Neural cell (in vitro differentiated cells): Measurements from ENCODE around the gene TMEM174. TPM values are rescaled to one million over a fixed set of nuclear protein-coding genes. Genes with fewer than 3 reads are reported as not detected.

ENCODE experiments used
- H2AFZ ChIP-seq: fragments of 200-600, 300-800 bp; sonication (generic), shearing (Covaris generic); 2 replicates; pipeline ENCODE4 v1.6.0; 2014; ENCODE audit warnings: low read depth, mild to moderate bottlenecking, antibody characterized with exemption, low read length, moderate library complexity
- H3F3A ChIP-seq: fragments of 200-600 bp; shearing (Covaris generic); 2 replicates; pipeline ENCODE4 v1.6.1; 2016; ENCODE audit warnings: mild to moderate bottlenecking, moderate library complexity, mixed read lengths, antibody characterized with exemption, low read length; ENCODE audit not compliant: insufficient read depth, poor library complexity, severe bottlenecking
- H3K27ac ChIP-seq: fragments of 200-600, 300-800 bp; sonication (generic), shearing (Covaris generic); 2 replicates; pipeline ENCODE4 v1.5.1; 2014; ENCODE audit warnings: mild to moderate bottlenecking, low read length, moderate library complexity
- H3K27me3 ChIP-seq: fragments of 300-800, 200-600 bp; sonication (generic), shearing (Covaris generic); 2 replicates; pipeline ENCODE4 v1.6.0; 2014; ENCODE audit warnings: mild to moderate bottlenecking, low read depth, low read length, moderate library complexity; ENCODE audit not compliant: insufficient read depth
- H3K36me3 ChIP-seq: fragments of 300-800, 200-600 bp; sonication (generic), shearing (Covaris generic); 2 replicates; pipeline ENCODE4 v1.5.1; 2014; ENCODE audit warnings: mild to moderate bottlenecking, antibody characterized with exemption, low read length, moderate library complexity; ENCODE audit not compliant: insufficient read depth
- H3K4me2 ChIP-seq: fragments of 300-800, 200-600 bp; sonication (generic), shearing (Covaris generic); 2 replicates; pipeline ENCODE4 v1.6.0; 2014; ENCODE audit warnings: mild to moderate bottlenecking, low read length
- H3K4me3 ChIP-seq: fragments of 300-800, 200-600 bp; sonication (generic), shearing (Covaris generic); 2 replicates; pipeline ENCODE4 v1.5.1; 2014; ENCODE audit warnings: mild to moderate bottlenecking, low read length, moderate library complexity
- H3K79me2 ChIP-seq: fragments of 200-600 bp; shearing (Covaris generic); replicated peaks from 2 replicates; pipeline ENCODE4 v1.6.0; 2014; ENCODE audit warnings: mild to moderate bottlenecking, low read length, moderate library complexity; ENCODE audit not compliant: insufficient read depth
- H3K9ac ChIP-seq: fragments of 300-800, 200-600 bp; sonication (generic), shearing (Covaris generic); 2 replicates; pipeline ENCODE4 v1.6.1; 2016; ENCODE audit warnings: mild to moderate bottlenecking, low read length, mixed read lengths
- H3K9me2 ChIP-seq: fragments of 200-600 bp; shearing (Covaris generic); 2 replicates; pipeline ENCODE4 v1.6.1; 2016; ENCODE audit warnings: mild to moderate bottlenecking, low read length, mixed read lengths; ENCODE audit not compliant: insufficient read depth
- H3K9me3 ChIP-seq: fragments of 200-600, 300-800 bp; sonication (generic), shearing (Covaris generic); 2 replicates; pipeline ENCODE4 v1.6.1; 2016; ENCODE audit warnings: mild to moderate bottlenecking, mixed run types, low read length, moderate library complexity, mixed read lengths
- H4K20me1 ChIP-seq: fragments of 200-600 bp; shearing (Covaris generic); 2 replicates; pipeline ENCODE4 v1.6.1; 2016; ENCODE audit warnings: mild to moderate bottlenecking, mixed run types; ENCODE audit not compliant: insufficient read depth
- CTCF ChIP-seq: fragments of 450-650 bp; IDR thresholded peaks from 2 replicates; pipeline ENCODE4 v1.5.1; 2014; ENCODE audit warnings: antibody characterized with exemption, mild to moderate bottlenecking, moderate library complexity; ENCODE audit not compliant: poor library complexity, severe bottlenecking
- EP300 ChIP-seq: fragments of 450-650 bp; conservative IDR thresholded peaks from 2 replicates; pipeline ENCODE4 v1.6.1; 2014; ENCODE audit warnings: antibody characterized with exemption, mild to moderate bottlenecking, moderate library complexity; ENCODE audit not compliant: poor library complexity, severe bottlenecking
- EZH2 ChIP-seq: fragments of 200-600, 300-800 bp; shearing (Covaris generic), sonication (generic); IDR thresholded peaks from 2 replicates; pipeline ENCODE4 v1.6.1; 2014; ENCODE audit warnings: antibody characterized with exemption, low read length, borderline replicate concordance, mild to moderate bottlenecking; ENCODE audit not compliant: insufficient read depth, poor library complexity, severe bottlenecking
- MXI1 ChIP-seq: fragments of 450-650 bp; conservative IDR thresholded peaks from 2 replicates; pipeline ENCODE4 v1.6.1; 2014; ENCODE audit warnings: antibody characterized with exemption, mild to moderate bottlenecking; ENCODE audit not compliant: poor library complexity, severe bottlenecking
- POLR2AphosphoS5 ChIP-seq: IDR thresholded peaks from 2 replicates; pipeline ENCODE4 v1.6.1; 2012
- REST ChIP-seq: IDR thresholded peaks from 2 replicates; pipeline ENCODE4 v1.6.1; 2012; ENCODE audit warnings: borderline replicate concordance
- SMC3 ChIP-seq: fragments of 450-650 bp; conservative IDR thresholded peaks from 2 replicates; pipeline ENCODE4 v1.6.1; 2014; ENCODE audit warnings: antibody characterized with exemption, mild to moderate bottlenecking, moderate library complexity; ENCODE audit not compliant: poor library complexity
- TAF1 ChIP-seq: IDR thresholded peaks from 2 replicates; pipeline ENCODE4 v1.6.1; 2012; ENCODE audit warnings: low read depth
- polyA plus RNA-seq: library from polyadenylated mRNA; depleted of rRNA; stranded (reverse); fragments of >200 nt; gene quantifications from 2 replicates; pipeline ENCODE4 v1.2.3, GENCODE V29; 2014

The TMEM174 gene
- polyA plus RNA-seq, 1 donor from 2014 or later: not detected

GRCh38 chr5:73197637-73198257 lies 24.8 kb downstream of the TMEM174 start:
- TF ChIP-seq POLR2AphosphoS5: no peak
- TF ChIP-seq MXI1: no peak
- TF ChIP-seq SMC3: no peak
- TF ChIP-seq REST: no peak
- no peak for TF ChIP-seq EZH2
- no peak for TF ChIP-seq CTCF
- no peak overlapping the region for H3K4me2 ChIP-seq
- no peaks in the 10 kb centered on the region for H3K79me2 ChIP-seq
- H3K9me3 ChIP-seq: no peaks in the 10 kb centered on the region
- no peak overlapping the region for H3K4me3 ChIP-seq
- no peaks in the 10 kb centered on the region for H3K27me3 ChIP-seq
- H3K36me3 ChIP-seq: no peaks in the 10 kb centered on the region
- H3F3A ChIP-seq: no peaks in the 10 kb centered on the region
- H3K9ac ChIP-seq: no peak overlapping the region
- H3K9me2 ChIP-seq: no peaks in the 10 kb centered on the region
- H3K27ac ChIP-seq: no peak overlapping the region
- no peaks in the 10 kb centered on the region for H4K20me1 ChIP-seq
- no peak overlapping the region for H2AFZ ChIP-seq

GRCh38 chr5:73198833-73199592 lies 26.0 kb downstream of the TMEM174 start:
- H3K27me3 ChIP-seq: no peaks in the 10 kb centered on the region
- no peak overlapping the region for H3K9ac ChIP-seq
- no peak overlapping the region for H3K4me2 ChIP-seq
- no peaks in the 10 kb centered on the region for H4K20me1 ChIP-seq
- H3K4me3 ChIP-seq: no peak overlapping the region
- no peaks in the 10 kb centered on the region for H3K36me3 ChIP-seq
- no peak overlapping the region for H2AFZ ChIP-seq
- no peaks in the 10 kb centered on the region for H3F3A ChIP-seq
- H3K9me3 ChIP-seq: no peaks in the 10 kb centered on the region
- no peaks in the 10 kb centered on the region for H3K9me2 ChIP-seq
- no peak for TF ChIP-seq TAF1
- TF ChIP-seq SMC3: no peak
- no peaks in the 10 kb centered on the region for H3K79me2 ChIP-seq
- no peak overlapping the region for H3K27ac ChIP-seq

GRCh38 chr5:73199671-73200070 lies 26.7 kb downstream of the TMEM174 start:
- H3K27me3 ChIP-seq: no peaks in the 10 kb centered on the region
- H3K36me3 ChIP-seq: no peaks in the 10 kb centered on the region
- H3K79me2 ChIP-seq: no peaks in the 10 kb centered on the region
- H3K4me2 ChIP-seq: no peak overlapping the region
- H4K20me1 ChIP-seq: no peaks in the 10 kb centered on the region
- no peak overlapping the region for H3K9ac ChIP-seq
- H3K9me3 ChIP-seq: no peaks in the 10 kb centered on the region
- no peak overlapping the region for H3K4me3 ChIP-seq
- H3K9me2 ChIP-seq: no peaks in the 10 kb centered on the region
- no peak overlapping the region for H2AFZ ChIP-seq
- H3K27ac ChIP-seq: no peak overlapping the region
- TF ChIP-seq EZH2: no peak
- TF ChIP-seq EP300: no peak
- no peak for TF ChIP-seq MXI1
- no peaks in the 10 kb centered on the region for H3F3A ChIP-seq
